ENCODE results near the gene CHCHD10. TPM values are rescaled to one million over a fixed set of nuclear protein-coding genes. Genes with fewer than 3 reads are reported as not detected.

CHCHD10 gene
- 3.7 and 6.7 TPM in 2 replicates for total RNA-seq

DNA sequence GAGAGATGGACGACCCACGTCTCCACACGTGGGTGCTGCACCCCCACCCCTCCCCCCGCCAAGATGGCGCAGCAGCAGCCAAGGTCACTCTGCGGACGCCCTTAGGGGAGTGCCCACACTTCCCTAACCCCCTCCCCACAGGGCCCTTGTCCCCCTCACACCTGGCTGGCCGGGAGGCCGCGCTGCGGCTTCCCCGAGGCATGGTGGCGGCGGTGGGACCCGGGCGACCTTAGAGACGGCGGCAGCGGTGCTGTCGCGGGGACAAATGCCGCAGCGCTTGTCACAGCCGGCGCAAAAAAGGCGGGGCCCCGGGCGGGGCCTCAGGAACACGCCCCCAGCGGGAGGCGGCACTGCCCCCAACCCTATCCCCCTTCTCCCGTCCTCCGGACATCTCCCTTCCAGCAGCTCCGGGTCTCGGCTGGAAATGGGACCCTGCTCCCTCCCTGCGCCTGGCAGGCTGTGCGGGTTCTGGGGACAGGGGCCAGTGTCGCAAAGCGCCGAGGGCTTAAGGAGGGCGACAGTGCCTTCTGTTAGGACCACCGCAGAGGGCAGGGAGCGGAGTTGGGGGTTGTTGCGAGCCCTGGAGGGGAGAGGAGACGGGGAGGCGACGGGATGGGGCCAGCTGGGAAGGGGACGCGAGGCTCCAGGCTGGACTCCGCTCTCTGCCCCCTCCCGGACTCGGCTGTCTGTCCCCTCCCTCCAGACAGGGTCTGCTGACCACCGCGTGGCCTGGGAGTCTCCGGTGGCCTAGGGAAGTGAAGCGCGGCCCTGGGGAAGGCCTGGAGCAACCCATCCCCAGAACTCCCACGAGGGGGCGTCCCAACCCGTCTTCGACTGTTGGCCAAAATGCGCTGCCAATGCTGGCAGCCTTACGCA, at the start of gene CHCHD10:
TSS of gene CHCHD10 (minus strand) at position 300 of the 876 bp plus-strand sequence. CDS start at position 202, 98 bp downstream.

DNA sequence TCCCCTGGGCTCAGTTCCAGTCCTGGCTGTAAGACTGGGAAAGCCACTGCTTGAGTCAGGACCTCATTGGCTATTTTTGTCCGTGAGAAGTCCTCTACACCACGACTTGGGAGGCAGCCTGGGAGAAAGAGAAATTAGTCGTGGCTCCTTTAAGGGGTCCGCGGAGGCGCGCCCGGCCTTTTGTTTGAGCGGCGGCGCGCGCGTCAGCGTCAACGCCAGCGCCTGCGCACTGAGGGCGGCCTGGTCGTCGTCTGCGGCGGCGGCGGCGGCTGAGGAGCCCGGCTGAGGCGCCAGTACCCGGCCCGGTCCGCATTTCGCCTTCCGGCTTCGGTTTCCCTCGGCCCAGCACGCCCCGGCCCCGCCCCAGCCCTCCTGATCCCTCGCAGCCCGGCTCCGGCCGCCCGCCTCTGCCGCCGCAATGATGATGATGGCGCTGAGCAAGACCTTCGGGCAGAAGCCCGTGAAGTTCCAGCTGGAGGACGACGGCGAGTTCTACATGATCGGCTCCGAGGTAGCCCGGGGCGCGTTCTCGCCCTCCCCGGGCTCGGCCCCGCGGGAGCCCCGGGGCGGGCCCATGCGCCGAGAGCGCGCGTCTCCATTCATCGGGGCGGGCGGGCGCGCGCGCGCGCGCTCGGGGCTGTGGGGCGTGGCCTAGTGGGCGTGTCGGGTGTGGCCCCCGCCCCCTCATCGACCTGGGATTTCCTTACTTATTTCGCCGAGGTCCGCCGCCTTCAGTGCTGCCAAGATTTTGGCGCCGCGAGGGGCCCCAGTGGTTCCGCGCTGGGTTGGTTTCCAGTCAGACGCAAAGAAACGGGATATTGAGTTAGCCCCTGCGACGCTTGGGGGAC, 19.2 kb upstream of the CHCHD10 start, which contains the start of gene SMARCB1:
TSS of gene SMARCB1 (plus strand) at position 215 of the 848 bp plus-strand sequence. CDS start at position 419, 204 bp downstream.

GRCh38 chr22:23772649-23773473, 5.1 kb upstream of the CHCHD10 start, which contains the start of gene MMP11:
Gene MMP11 (plus strand): TSS chr22:23772849. CDS start chr22:23772871, 22 bp downstream.

DNA sequence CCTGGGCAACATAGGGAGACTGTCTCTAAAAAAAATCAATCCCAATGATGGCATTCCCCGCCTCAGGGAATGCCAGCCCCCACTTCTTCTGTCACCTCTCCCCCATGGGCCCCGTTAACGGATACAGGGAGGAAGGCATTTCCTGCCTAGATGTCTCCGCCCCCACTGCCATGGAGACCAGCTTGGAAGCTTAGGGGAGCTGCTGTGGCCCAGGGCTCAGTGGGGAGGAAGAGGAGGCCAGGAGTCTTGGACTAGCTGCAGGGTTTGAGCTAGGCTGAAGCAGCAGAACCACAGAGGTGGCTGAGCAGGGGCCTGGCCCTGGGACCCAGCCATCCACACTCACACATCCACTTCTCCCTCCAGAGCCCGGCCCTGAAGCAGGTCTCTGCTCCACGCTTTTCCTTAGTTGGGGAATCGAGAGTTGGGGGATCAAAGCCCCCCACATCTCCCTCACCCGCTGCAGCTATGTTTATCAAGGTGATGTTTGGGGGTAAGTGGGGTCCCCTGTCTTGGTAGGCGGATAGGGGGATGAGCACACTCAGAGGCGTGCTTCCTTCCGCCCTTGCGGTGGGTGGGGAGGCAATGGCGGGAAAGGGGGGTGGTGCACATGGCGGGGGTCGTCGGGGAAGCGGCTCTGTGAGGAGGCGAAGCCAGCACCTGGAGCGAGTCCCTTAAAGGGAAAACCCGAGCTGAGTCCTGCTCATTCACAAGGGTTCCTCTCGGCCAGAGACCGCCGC, 4.8 kb downstream of the CHCHD10 start, which contains the start of gene C22orf15:
TSS of gene C22orf15 (plus strand) at position 149 of the 737 bp plus-strand sequence. CDS start at position 466, 317 bp downstream.

GRCh38 chr22:23754220-23754919, 13.4 kb downstream of the CHCHD10 start, which contains the start of gene VPREB3:
Gene VPREB3 (minus strand): TSS chr22:23754425. CDS start chr22:23754363, 62 bp downstream.

GRCh38 chr22:23750714-23751440, 16.9 kb downstream of the CHCHD10 start, which contains the start of gene ZNF70:
Gene ZNF70 (minus strand): TSS chr22:23751112. CDS start chr22:23745140, 5,972 bp downstream.

Other genes with a start within 250 kb of the CHCHD10 start
- gene IGLL1, start 187.7 kb downstream of the CHCHD10 start, total RNA-seq, result not detected in 2 replicates
- gene DRICH1, start 135.7 kb downstream of the CHCHD10 start, total RNA-seq, result 0.19 TPM in 1 of 2 replicates, not detected in the other
- gene RGL4, start 77.0 kb downstream of the CHCHD10 start, total RNA-seq, result not detected in 2 replicates
- gene ZNF70, start 16.9 kb downstream of the CHCHD10 start, total RNA-seq, result 3.1 and 4.0 TPM in 2 replicates
- not detected in 2 replicates for gene VPREB3, start 13.5 kb downstream of the CHCHD10 start, total RNA-seq
- 0.19 and 1.1 TPM in 2 replicates for gene C22orf15, start 5.0 kb downstream of the CHCHD10 start, total RNA-seq
- 3.5 and 8.7 TPM in 2 replicates for gene MMP11, start 4.9 kb upstream of the CHCHD10 start, total RNA-seq
- 15.5 and 33.5 TPM in 2 replicates for gene SMARCB1, start 19.0 kb upstream of the CHCHD10 start, total RNA-seq
- gene DERL3, start 71.0 kb upstream of the CHCHD10 start, total RNA-seq, result 0.56 and 1.3 TPM in 2 replicates
- 10.7 and 13.5 TPM in 2 replicates for gene SLC2A11, start 89.9 kb upstream of the CHCHD10 start, total RNA-seq
- gene MIF, start 126.4 kb upstream of the CHCHD10 start, total RNA-seq, result 323 and 339 TPM in 2 replicates
- gene GSTT2B, start 193.2 kb upstream of the CHCHD10 start, total RNA-seq, result 0.85 and 4.2 TPM in 2 replicates
- gene DDTL, start 198.9 kb upstream of the CHCHD10 start, total RNA-seq, result under 0.01 TPM in 1 of 2 replicates, not detected in the other
- gene DDT, start 206.5 kb upstream of the CHCHD10 start, total RNA-seq, result 127 and 135 TPM in 2 replicates
- gene GSTT2, start 212.2 kb upstream of the CHCHD10 start, total RNA-seq, result 0.56 TPM in 1 of 2 replicates, not detected in the other
- gene GSTT4, start 237.5 kb upstream of the CHCHD10 start, total RNA-seq, result not detected in 2 replicates
- gene CABIN1, start 243.3 kb upstream of the CHCHD10 start, total RNA-seq, result 35.1 and 39.5 TPM in 2 replicates